ENCODE measurements around the gene EPHA4. TPM values are rescaled to one million over a fixed set of nuclear protein-coding genes. Genes with fewer than 3 reads are reported as not detected.

The EPHA4 gene
- total RNA-seq, 1 donor from 2014 or later: 9.0 TPM

DNA sequence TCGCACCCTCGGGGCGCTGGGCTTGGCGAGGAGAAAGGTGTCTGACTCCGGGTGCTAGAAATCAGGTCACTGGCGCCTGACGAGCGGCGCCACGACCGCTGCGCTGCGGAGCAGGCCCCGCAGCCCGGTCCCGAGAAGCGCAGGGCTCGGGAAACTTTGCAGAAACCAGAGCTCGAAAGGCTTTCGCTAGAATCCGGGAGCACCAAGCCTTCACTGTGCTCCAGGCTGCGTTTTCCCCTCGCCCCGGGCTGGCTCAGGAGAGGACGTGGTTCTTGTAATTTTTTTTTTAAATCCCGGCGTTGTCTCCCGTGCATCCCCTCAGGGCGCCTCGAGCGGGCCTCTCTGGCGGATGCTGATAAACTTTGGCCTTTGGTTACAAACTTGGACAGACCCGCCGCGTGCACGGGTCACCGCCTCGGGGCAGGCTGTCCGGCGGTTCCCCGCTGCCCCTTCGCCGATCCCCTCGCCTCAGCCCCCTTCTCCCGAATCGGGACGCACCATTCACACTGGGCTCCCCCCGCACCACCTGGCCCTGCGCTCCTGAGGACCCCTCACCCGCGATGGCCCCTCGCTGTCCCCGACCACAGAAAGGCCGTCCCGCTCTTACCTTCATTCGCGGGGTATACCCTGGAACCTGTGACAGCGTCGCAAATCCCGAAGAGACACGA, 419 bp downstream of the EPHA4 start:
- peak; percentile 17 for DNase-seq (ENCODE audit: low spot score)

GRCh38 chr2:221571025-221571550, 1.0 kb downstream of the EPHA4 start:
- no peak for DNase-seq (ENCODE audit: low spot score)

DNA sequence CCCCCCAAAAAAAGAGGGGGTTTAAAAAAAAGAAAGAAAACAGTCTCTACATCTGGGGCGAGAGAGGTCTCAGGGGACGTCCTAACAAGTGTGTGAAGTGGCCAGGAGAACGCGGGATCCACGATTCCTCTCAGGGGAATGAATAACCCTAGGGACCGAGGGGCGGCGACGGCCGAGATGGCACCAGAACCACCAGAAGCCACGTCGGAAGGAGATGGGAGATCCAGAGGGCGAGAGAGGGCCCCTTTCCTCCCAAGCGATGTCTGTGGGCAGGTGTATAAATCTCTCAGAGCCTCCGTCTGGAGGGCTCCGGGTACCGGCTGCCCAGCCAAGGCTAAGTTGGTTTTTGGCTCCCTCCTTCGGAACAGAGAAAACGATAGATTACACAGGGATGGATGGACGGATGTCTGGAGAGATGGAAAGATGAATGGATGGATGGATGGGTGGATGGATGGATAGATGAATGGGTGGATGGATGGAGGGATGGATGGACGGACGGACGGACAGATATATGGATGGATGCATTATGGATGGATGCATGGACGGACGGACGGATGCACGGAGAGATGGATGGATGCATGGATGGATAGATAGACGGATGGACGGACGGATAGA, 1.7 kb downstream of the EPHA4 start:
- DNase-seq (ENCODE audit: low spot score): peak; percentile 12

DNA sequence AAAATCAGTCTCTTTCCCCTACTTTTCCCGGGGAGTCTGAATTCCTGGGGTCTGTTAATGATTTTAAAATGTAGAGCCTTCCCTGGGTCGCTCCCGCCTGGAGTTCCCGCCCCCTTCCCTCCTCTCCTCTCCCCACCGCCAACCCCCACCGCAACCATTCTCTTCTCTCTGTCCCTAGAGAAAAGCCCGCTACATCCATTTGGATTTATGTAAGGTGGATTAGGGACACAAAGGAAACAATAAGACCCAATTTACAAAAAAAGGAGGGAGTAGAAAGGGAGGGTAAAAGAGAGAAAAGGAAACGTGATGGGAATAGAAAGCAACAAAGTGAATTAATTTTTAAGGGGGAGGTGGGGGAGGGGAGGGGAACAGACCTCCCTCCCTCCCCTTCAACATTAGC, 2.2 kb downstream of the EPHA4 start:
- no peak for DNase-seq (ENCODE audit: low spot score)

GRCh38 chr2:221569425-221569845, 2.7 kb downstream of the EPHA4 start:
- no peak for DNase-seq (ENCODE audit: low spot score)

GRCh38 chr2:221568299-221568698, 3.8 kb downstream of the EPHA4 start:
- no peak for DNase-seq (ENCODE audit: low spot score)

DNA sequence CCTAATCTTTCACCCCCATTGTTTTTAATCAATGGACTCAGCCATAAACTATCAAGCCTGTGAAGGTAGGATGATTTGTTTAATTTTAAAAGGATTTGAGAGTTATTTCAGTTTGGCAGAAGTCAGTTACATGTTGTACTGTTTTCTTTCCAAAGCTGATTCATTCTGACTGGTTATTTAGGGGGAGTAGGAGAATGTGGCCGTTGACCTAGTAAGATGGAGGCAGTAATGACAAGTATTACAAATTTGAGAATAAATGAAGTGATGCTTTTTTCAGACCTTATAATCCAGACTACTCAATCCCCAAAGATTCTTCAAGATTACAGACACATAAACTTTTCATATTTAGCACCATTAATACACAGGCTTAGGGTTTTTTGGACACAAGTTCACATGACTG, 4.3 kb downstream of the EPHA4 start:
- DNase-seq (ENCODE audit: low spot score): no peak

DNA sequence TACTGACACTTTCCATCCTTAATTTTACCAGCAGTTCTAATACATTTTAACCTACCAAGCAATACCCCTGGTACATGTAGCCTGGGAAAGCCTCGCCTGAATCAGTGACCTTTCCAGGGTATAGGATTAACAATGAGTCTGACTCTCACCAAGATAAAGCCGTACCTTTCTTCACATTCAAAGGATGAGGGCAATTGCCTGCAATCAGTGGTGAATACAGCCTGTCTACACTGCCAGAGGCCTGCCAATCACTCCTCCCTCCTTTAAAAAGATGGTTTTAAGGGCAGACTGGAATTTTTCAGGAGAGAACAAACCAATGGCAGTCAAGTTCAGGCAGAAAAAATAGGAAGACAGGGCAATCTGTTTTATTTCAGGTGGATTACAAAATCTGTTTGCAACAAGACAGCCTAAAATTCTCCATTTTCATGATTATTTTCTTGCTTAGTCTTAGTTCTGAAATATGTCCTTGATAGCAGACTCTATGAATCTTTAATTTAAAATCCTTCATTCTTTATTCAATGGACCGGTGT, 4.8 kb downstream of the EPHA4 start:
- DNase-seq (ENCODE audit: low spot score): no peak

- no peak for DNase-seq (ENCODE audit: low spot score)
Observed at GRCh38 chr2:221563270-221563985, 8.7 kb downstream of the EPHA4 start.

- no peak for DNase-seq (ENCODE audit: low spot score)
Observed at GRCh38 chr2:221562226-221562625, 9.9 kb downstream of the EPHA4 start.

DNA sequence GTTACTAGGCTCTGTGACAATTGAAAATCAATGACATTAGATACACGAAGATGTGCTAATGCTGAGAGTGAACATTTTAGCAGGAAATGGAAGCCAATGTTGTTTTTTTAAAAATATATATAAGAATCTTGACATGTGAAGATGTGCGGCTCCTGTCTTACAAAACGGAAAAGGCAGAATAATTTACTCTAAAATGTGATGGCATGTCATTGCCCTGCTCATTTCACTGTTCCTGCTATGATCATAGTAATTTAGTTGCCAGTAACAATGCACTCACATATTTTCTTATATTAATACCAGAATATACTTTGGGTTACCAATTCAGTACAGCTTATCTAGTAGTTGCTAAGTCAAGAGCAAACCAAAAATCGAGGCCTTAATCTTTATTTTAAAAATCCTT, 10.3 kb downstream of the EPHA4 start:
- DNase-seq (ENCODE audit: low spot score): no peak

GRCh38 chr2:221559991-221560390, 12.1 kb downstream of the EPHA4 start:
- DNase-seq (ENCODE audit: low spot score): no peak

DNA sequence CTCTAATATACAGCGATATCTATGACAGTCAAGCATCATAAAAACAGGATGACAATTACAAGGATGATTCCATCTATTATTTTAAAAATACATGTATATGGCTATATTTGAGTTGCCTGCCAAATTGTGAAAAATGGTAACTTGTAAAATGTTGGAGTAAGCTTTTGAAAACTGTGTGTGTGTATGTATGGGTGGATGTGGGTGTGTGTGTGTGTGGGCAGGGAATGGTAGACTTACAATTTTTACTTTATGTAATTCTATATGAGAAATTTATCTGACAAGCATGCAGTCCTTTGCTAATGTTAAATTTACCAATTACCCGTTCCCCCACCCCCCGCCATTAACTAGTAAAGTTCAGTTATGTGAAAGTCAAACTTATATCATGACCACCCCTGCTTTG, 14.0 kb downstream of the EPHA4 start:
- DNase-seq (ENCODE audit: low spot score): no peak

DNA sequence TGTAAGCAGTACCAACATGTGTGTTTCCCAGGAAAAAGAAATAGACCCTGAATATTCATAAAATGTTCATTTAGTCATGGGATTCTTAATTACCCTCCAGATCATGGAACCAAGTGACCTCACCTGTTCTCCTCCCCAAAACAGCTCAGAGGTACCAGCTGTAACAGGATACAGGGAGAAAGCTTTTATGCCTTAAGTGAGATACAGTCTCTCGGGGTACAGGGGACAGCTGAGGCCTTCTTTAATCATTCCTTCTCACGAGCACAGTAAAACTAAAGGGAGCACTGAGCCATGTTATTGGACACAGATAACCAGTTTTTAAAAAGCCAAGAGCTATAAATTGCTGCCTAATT, 16.6 kb downstream of the EPHA4 start:
- DNase-seq (ENCODE audit: low spot score): no peak

GRCh38 chr2:221554769-221555493, 17.2 kb downstream of the EPHA4 start:
- DNase-seq (ENCODE audit: low spot score): no peak

DNA sequence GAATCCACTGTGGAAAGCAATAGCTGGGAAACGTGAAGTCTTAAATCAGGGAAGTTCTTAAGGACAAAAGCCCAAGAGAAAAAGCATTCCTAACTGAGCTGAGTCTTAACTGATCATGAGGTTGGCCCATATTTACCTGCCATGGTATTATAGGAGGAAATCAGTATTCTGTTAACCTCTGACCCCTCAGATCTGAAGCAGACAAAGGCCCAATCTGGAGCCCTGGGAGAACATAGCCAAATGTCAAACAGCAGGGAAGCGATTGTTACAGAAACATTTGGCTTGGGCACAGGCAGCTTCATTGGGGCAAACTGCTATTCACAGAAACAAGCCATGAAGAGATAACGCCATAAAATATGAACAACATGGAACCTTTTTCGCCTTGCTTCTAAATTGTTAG, 18.8 kb downstream of the EPHA4 start:
- no peak for DNase-seq (ENCODE audit: low spot score)

GRCh38 chr2:221552291-221552690, 19.8 kb downstream of the EPHA4 start:
- DNase-seq (ENCODE audit: low spot score): no peak

DNA sequence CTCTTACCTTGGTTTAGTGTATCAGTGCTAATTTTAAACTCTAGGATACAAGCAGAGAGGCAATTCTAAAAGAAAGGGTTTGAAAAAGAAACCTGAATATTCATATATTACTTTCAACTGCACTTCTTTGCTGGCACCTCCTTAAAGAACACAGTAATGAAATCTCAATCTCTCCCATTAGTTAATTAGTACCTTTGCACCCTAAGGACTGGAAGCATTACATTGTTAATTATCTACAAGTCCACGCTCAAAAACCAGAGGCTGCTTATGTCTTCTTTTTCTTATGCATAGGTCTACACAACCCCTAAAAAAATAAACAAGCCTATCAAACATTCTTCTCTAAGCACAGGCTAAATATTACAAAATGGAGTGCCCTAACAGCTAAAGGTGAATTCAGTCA, 20.2 kb downstream of the EPHA4 start:
- DNase-seq (ENCODE audit: low spot score): no peak

- DNase-seq (ENCODE audit: low spot score): no peak
Observed at GRCh38 chr2:221549143-221549542, 23.0 kb downstream of the EPHA4 start.

- DNase-seq (ENCODE audit: low spot score): no peak
Observed at GRCh38 chr2:221546505-221547225, 25.4 kb downstream of the EPHA4 start.

DNA sequence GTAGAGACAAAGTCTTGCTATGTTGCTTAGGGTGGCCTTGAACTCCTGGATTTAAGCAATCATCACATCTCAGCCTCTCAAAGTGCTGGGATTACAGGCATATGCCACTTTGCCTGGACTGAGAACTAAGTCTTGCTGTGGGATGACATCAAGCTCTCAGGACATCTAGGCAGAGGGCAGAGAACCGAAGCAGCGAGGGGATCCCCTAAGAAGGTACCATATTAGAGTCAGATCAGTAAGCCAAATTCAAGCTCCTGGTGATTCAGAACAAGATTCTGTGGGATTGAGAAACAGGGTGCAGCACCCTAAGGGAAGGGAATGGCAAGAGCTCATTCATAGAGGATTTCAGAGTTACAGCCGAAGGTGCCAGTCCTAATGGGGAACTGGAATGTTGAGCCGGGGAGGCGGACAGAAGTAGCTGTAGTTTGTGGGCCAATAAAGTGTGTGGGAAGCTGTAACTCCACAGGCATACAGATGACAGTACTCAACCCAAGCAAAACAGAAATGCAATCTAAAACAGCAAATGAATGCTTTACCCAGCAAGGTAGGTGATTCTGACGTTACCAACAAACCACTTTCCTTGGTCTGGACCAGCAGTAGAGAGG, 30.9 kb downstream of the EPHA4 start:
- no peak for DNase-seq (ENCODE audit: low spot score)

Data from mucosa of gallbladder (tissue), 1 donor.